Pancreas (tissue), 10 donors: Measurements from ENCODE around the gene TNFRSF8. TPM values are rescaled to one million over a fixed set of nuclear protein-coding genes. Genes with fewer than 3 reads are reported as not detected.
A peak's percentile ranks its signal among the peaks of the same experiment; 100 is the strongest.

ENCODE experiments used
- ATAC-seq, 4 donors: fragments of 200-7000 bp; cut with Tn5 transposase; one replicate each; pipeline versions ENCODE4 v1.8.0 to v1.9.1; 2020; ENCODE audit warnings: mild to moderate bottlenecking in 4 of 4, moderate library complexity in 4 of 4
- DNase-seq, 6 donors: peaks; one replicate each; pipeline ENCODE4 v3.0.0-alpha.2; 2020
- FAIRE-seq: peaks from 2 replicates; lab custom pipeline; 2012; peaks lifted over from hg19 to GRCh38; lab: Jason Lieb, UNC
- H3K27ac ChIP-seq, 4 donors: fragments of 200-600 bp; sonication (generic); 1 replicate in 3 of 4; 2 replicates in 1 of 4; pipeline versions ENCODE4 v1.5.0 to v1.8.0; 2020
- H3K27me3 ChIP-seq, 4 donors: fragments of 200-600 bp; one replicate each; pipeline ENCODE4 v1.8.0; 2021
- H3K36me3 ChIP-seq, 3 donors: fragments of 200-600 bp; sonication (generic) in 1 of 3; one replicate each; pipeline versions ENCODE4 v1.5.0 to v1.8.0; 2020 to 2021
- H3K4me1 ChIP-seq, 3 donors: fragments of 200-600 bp; one replicate each; pipeline ENCODE4 v1.8.0; 2021
- H3K4me3 ChIP-seq, 4 donors: fragments of 200-600 bp; sonication (generic) in 2 of 4; one replicate each; pipeline versions ENCODE4 v1.5.0 to v1.8.0; 2020 to 2021
- H3K9me3 ChIP-seq, 4 donors: fragments of 200-600 bp; one replicate each; pipeline ENCODE4 v1.8.0; 2021
- CTCF ChIP-seq, 4 donors: fragments of 200-600 bp; sonication (generic) in 3 of 4; IDR thresholded peaks; one replicate each; pipeline versions ENCODE4 v1.5.0 to v1.8.0; 2021; ENCODE audit warnings: antibody characterized with exemption in 4 of 4
- WGBS, 2 donors: extraction: QIAGEN DNeasy Blood & Tissue Kit; methylation state at CpG; one replicate each; pipeline ENCODE4 v1.1.7; 2013; 5-methylcytosine and 5-hydroxymethylcytosine counted together
- intact Hi-C, 3 donors: fragments of 100-400 bp; cut with DNase I; formaldehyde crosslinking; loops; one replicate each; pipeline versions ENCODE4 v1.11.1 to v1.14.2; 2022
- polyA plus RNA-seq, 2 donors: library from polyadenylated mRNA; stranded (reverse); fragments of 200-250 nt; gene quantifications; one replicate each; pipeline ENCODE4 v1.2.3, GENCODE V29; 2013
- total RNA-seq, 6 donors: library from RNA; stranded (reverse); fragmentation: NEBNext Ultra II Directional in 4 of 6; extraction: Animal tissue kit (Norgen Biotek cat#: 25700) in 4 of 6; gene quantifications; one replicate each; pipeline versions ENCODE4 v1.2.1 to v1.2.4, GENCODE V29; 2021 to 2023
- donor health status: healthy with polysubstance abuse.
- donor health status: DM: no; HTN: no; CAD: no; lungs with moderate emphysema.
- donor health status: DM: no; HTN: no; CAD: no.
- donor health status: control.
- donor health status: control.
- donor health status: Bipolar disorder and iron deficiency.
- donor health status: DM: yes; HTN: yes; CAD: no.
- donor health status: DM: no; HTN: no; CAD: no.
- donor health status: DM: no; HTN: no; CAD: no.
- donor health status: DM: yes; HTN: yes; CAD: no.

The TNFRSF8 gene
- total and polyA plus RNA-seq, 8 donors = 0.08 to 0.72 (median 0.25) TPM; not detected in 1

GRCh38 chr1:12073796-12074195, 10.7 kb downstream of the TNFRSF8 start:
- H3K4me1 ChIP-seq = no peaks in the 10 kb centered on the region
- FAIRE-seq = no peak
- intact Hi-C loops = no loop called here
- H3K4me3 ChIP-seq = no peak overlapping the region
- no peak for TF ChIP-seq CTCF (IDR thresholded peaks at IDR 0.05)
- no peak overlapping the region for H3K27ac ChIP-seq
- no peak for DNase-seq
- no peaks in the 10 kb centered on the region for H3K9me3 ChIP-seq
- H3K27me3 ChIP-seq = no peaks in the 10 kb centered on the region
- ATAC-seq = no peak
- no peaks in the 10 kb centered on the region for H3K36me3 ChIP-seq
- WGBS, 2 donors = 68 to 77% methylated on average over 15 of the region's 15 CpGs

- H3K27ac ChIP-seq = no peak overlapping the region
- H3K4me3 ChIP-seq = no peak overlapping the region
- WGBS, 2 donors = 65 to 72% methylated on average over 19 of the region's 19 CpGs
- H3K36me3 ChIP-seq = no peaks in the 10 kb centered on the region
- peak in 2 of 4 donors; percentile 38 to 47 for ATAC-seq
- no peak for FAIRE-seq
- no peaks in the 10 kb centered on the region for H3K4me1 ChIP-seq
- no peaks in the 10 kb centered on the region for H3K9me3 ChIP-seq
- DNase-seq = no peak
- no peak for TF ChIP-seq CTCF (IDR thresholded peaks at IDR 0.05)
- intact Hi-C loops = no loop called here
- no peaks in the 10 kb centered on the region for H3K27me3 ChIP-seq
These were observed 12.4 kb downstream of the TNFRSF8 start for GRCh38 chr1:12075195-12076114.

- 79% methylated on average over 9 of the region's 9 CpGs for WGBS, 2 donors
- Histone ChIP-seq H3K4me3 (no peak overlapping the region), H3K4me1 (no peaks in the 10 kb centered on the region), H3K27ac (no peak overlapping the region), H3K36me3 (no peaks in the 10 kb centered on the region), H3K27me3 (no peaks in the 10 kb centered on the region), H3K9me3 (no peaks in the 10 kb centered on the region)
- TF ChIP-seq CTCF (IDR thresholded peaks at IDR 0.05) = no peak
- ATAC-seq = no peak
- intact Hi-C loops = no loop called here
- no peak for DNase-seq
- FAIRE-seq = no peak
These were observed 13.4 kb downstream of the TNFRSF8 start for GRCh38 chr1:12076425-12077005.

- no peak for TF ChIP-seq CTCF (IDR thresholded peaks at IDR 0.05)
- intact Hi-C loops = no loop called here
- no peak overlapping the region for H3K4me3 ChIP-seq
- no peak overlapping the region for H3K27ac ChIP-seq
- H3K36me3 ChIP-seq = no peaks in the 10 kb centered on the region
- ATAC-seq = no peak
- FAIRE-seq = no peak
- 44 to 51% methylated on average over 7 of the region's 7 CpGs for WGBS, 2 donors
- no peaks in the 10 kb centered on the region for H3K27me3 ChIP-seq
- H3K9me3 ChIP-seq = no peaks in the 10 kb centered on the region
- DNase-seq = no peak
- H3K4me1 ChIP-seq = no peaks in the 10 kb centered on the region
These were observed 15.5 kb downstream of the TNFRSF8 start for GRCh38 chr1:12078575-12078937.
